GM12873 (cell line): ENCODE measurements around the gene HMGN3.

Experiments used
- CTCF ChIP-seq: IDR thresholded peaks from 2 replicates; pipeline ENCODE4 v1.5.1; 2012; ENCODE audit warnings: low read depth, mild to moderate bottlenecking, moderate library complexity, low read length, control low read depth; ENCODE audit not compliant: insufficient read depth; ENCODE audit errors: missing control alignments

Gene HMGN3

GRCh38 chr6:79260772-79261171 is 26.3 kb upstream of the HMGN3 start:
- no peak for TF ChIP-seq CTCF

GRCh38 chr6:79257381-79258205 is 23.1 kb upstream of the HMGN3 start:
- no peak for TF ChIP-seq CTCF

GRCh38 chr6:79250559-79250958 is 16.1 kb upstream of the HMGN3 start:
- TF ChIP-seq CTCF, result no peak

GRCh38 chr6:79250107-79250514 is 15.6 kb upstream of the HMGN3 start:
- peak; percentile 43 for TF ChIP-seq CTCF

GRCh38 chr6:79249136-79249535 is 14.7 kb upstream of the HMGN3 start:
- TF ChIP-seq CTCF, result no peak

GRCh38 chr6:79246891-79247290 is 12.4 kb upstream of the HMGN3 start:
- TF ChIP-seq CTCF, result no peak

GRCh38 chr6:79241228-79241627 is 6.7 kb upstream of the HMGN3 start:
- TF ChIP-seq CTCF, result no peak

GRCh38 chr6:79240509-79240908 is 6.0 kb upstream of the HMGN3 start:
- no peak for TF ChIP-seq CTCF
